ENCODE data around the gene MAB21L1.

The MAB21L1 gene

GRCh38 chr13:35485424-35485823 lies 8.9 kb upstream of the MAB21L1 start:
- Histone ChIP-seq H3K9ac (ENCODE audit: low read length) (no peak overlapping the region), H4K20me1 (ENCODE audit: insufficient read depth, low read length) (no peaks in the 10 kb centered on the region), H3K9me3 (ENCODE audit: low read length) (no peaks in the 10 kb centered on the region), H3K27ac (ENCODE audit: low read depth, low read length, poor library complexity, severe bottlenecking) (no peak overlapping the region), H3K4me2 (ENCODE audit: low read length) (no peak overlapping the region), H3K79me2 (ENCODE audit: insufficient read depth, low read length) (no peaks in the 10 kb centered on the region), H3K9me2 (ENCODE audit: low read depth, low read length) (no peaks in the 10 kb centered on the region), H3K36me3 (ENCODE audit: insufficient read depth, low read length) (no peaks in the 10 kb centered on the region), H3K4me1 (ENCODE audit: insufficient read depth, low read length, severe bottlenecking) (peaks cover 26% of the 10 kb centered on the region), H3F3A (ENCODE audit: insufficient read depth, low read length) (no peaks in the 10 kb centered on the region), H2AFZ (ENCODE audit: low read length) (no peak overlapping the region), H3K27me3 (ENCODE audit: insufficient read depth, low read length) (no peaks in the 10 kb centered on the region), H3K4me3 (ENCODE audit: low read depth, low read length, poor library complexity, severe bottlenecking) (no peak overlapping the region)
- no peak for TF ChIP-seq EZH2 (IDR thresholded peaks at IDR 0.05; ENCODE audit: borderline replicate concordance, low read length)
- TF ChIP-seq, protein P1, sequence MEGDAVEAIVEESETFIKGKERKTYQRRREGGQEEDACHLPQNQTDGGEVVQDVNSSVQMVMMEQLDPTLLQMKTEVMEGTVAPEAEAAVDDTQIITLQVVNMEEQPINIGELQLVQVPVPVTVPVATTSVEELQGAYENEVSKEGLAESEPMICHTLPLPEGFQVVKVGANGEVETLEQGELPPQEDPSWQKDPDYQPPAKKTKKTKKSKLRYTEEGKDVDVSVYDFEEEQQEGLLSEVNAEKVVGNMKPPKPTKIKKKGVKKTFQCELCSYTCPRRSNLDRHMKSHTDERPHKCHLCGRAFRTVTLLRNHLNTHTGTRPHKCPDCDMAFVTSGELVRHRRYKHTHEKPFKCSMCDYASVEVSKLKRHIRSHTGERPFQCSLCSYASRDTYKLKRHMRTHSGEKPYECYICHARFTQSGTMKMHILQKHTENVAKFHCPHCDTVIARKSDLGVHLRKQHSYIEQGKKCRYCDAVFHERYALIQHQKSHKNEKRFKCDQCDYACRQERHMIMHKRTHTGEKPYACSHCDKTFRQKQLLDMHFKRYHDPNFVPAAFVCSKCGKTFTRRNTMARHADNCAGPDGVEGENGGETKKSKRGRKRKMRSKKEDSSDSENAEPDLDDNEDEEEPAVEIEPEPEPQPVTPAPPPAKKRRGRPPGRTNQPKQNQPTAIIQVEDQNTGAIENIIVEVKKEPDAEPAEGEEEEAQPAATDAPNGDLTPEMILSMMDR (IDR thresholded peaks at IDR 0.05; ENCODE audit: low read length): no peak

DNA sequence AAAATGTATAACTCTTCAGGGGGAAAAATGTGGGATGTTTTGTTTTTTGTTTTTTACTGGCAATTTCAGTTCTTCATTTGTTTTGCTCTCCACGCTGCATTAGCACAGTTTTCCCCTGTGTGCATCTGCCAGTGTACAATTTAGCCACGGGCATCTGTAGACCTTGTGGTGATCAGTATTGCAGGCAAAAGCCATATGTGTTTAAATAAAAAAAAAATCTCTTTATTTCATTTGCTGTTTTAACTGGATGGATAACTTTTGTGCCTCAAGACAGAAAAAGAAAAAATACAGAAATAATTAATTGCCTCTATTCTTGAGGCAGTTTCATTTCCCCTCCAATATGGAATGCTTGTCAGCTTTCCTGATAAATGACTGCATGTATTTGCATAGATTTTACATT lies 7.9 kb upstream of the MAB21L1 start:
- H3K4me2 ChIP-seq (ENCODE audit: low read length): no peak overlapping the region
- no peak overlapping the region for H3K4me3 ChIP-seq (ENCODE audit: low read depth, low read length, poor library complexity, severe bottlenecking)
- no peaks in the 10 kb centered on the region for H4K20me1 ChIP-seq (ENCODE audit: insufficient read depth, low read length)
- TF ChIP-seq, protein P1 (IDR thresholded peaks at IDR 0.05; ENCODE audit: low read length): no peak
- no peak for TF ChIP-seq EZH2 (IDR thresholded peaks at IDR 0.05; ENCODE audit: borderline replicate concordance, low read length)
- no peaks in the 10 kb centered on the region for H3K79me2 ChIP-seq (ENCODE audit: insufficient read depth, low read length)
- H3K36me3 ChIP-seq (ENCODE audit: insufficient read depth, low read length): no peaks in the 10 kb centered on the region
- H2AFZ ChIP-seq (ENCODE audit: low read length): no peak overlapping the region
- no peaks in the 10 kb centered on the region for H3K9me3 ChIP-seq (ENCODE audit: low read length)
- no peaks in the 10 kb centered on the region for H3F3A ChIP-seq (ENCODE audit: insufficient read depth, low read length)
- no peaks in the 10 kb centered on the region for H3K9me2 ChIP-seq (ENCODE audit: low read depth, low read length)
- H3K4me1 ChIP-seq (ENCODE audit: insufficient read depth, low read length, severe bottlenecking): peaks cover 36% of the 10 kb centered on the region
- no peaks in the 10 kb centered on the region for H3K27me3 ChIP-seq (ENCODE audit: insufficient read depth, low read length)
- no peak overlapping the region for H3K27ac ChIP-seq (ENCODE audit: low read depth, low read length, poor library complexity, severe bottlenecking)
- no peak overlapping the region for H3K9ac ChIP-seq (ENCODE audit: low read length)

- no peak overlapping the region for H3K4me3 ChIP-seq (ENCODE audit: low read depth, low read length, poor library complexity, severe bottlenecking)
- H2AFZ ChIP-seq (ENCODE audit: low read length): no peak overlapping the region
- no peaks in the 10 kb centered on the region for H3K9me2 ChIP-seq (ENCODE audit: low read depth, low read length)
- no peaks in the 10 kb centered on the region for H3K27me3 ChIP-seq (ENCODE audit: insufficient read depth, low read length)
- peaks cover 42% of the 10 kb centered on the region for H3K4me1 ChIP-seq (ENCODE audit: insufficient read depth, low read length, severe bottlenecking)
- no peaks in the 10 kb centered on the region for H3K79me2 ChIP-seq (ENCODE audit: insufficient read depth, low read length)
- no peak overlapping the region for H3K27ac ChIP-seq (ENCODE audit: low read depth, low read length, poor library complexity, severe bottlenecking)
- H3F3A ChIP-seq (ENCODE audit: insufficient read depth, low read length): no peaks in the 10 kb centered on the region
- TF ChIP-seq EZH2 (IDR thresholded peaks at IDR 0.05; ENCODE audit: borderline replicate concordance, low read length): no peak
- TF ChIP-seq, protein P1 (IDR thresholded peaks at IDR 0.05; ENCODE audit: low read length): no peak
- no peaks in the 10 kb centered on the region for H3K36me3 ChIP-seq (ENCODE audit: insufficient read depth, low read length)
- H3K9ac ChIP-seq (ENCODE audit: low read length): no peak overlapping the region
- H3K4me2 ChIP-seq (ENCODE audit: low read length): no peak overlapping the region; the same call in 1 of the 2 replicates
- no peaks in the 10 kb centered on the region for H3K9me3 ChIP-seq (ENCODE audit: low read length)
- H4K20me1 ChIP-seq (ENCODE audit: insufficient read depth, low read length): no peaks in the 10 kb centered on the region
Measured at GRCh38 chr13:35483761-35484160, 7.3 kb upstream of the MAB21L1 start.

Measured in OCI-LY1 (cell line).